GM23338 (cell line): ENCODE data around the gene MUL1. TPM values are rescaled to one million over a fixed set of nuclear protein-coding genes. Genes with fewer than 3 reads are reported as not detected.
"Not testable (repeated sequence)": the region's sequence is repeated elsewhere in the genome, so short reads cannot be mapped to it uniquely, and the experiment has no call there.

Experiments used
- ATAC-seq: fragments of 200-7000 bp; cut with Tn5 transposase; 3 replicates; pipeline ENCODE4 v1.9.1; 2020
- DNase-seq: peaks from one replicate; pipeline ENCODE4 v3.0.0-alpha.2; 2015; ENCODE audit warnings: low spot score
- H2AFZ ChIP-seq: fragments of 200-600 bp; sonication (generic); 2 replicates; pipeline ENCODE4 v1.8.0; 2016; ENCODE audit warnings: antibody characterized with exemption, mild to moderate bottlenecking, moderate library complexity
- H3F3A ChIP-seq: fragments of 200-600 bp; sonication (generic); replicated peaks from 2 replicates; pipeline ENCODE4 v1.8.0; 2017; ENCODE audit warnings: antibody characterized with exemption, mixed run types, low read depth
- H3K27ac ChIP-seq: fragments of 200-600 bp; sonication (generic); 2 replicates; pipeline ENCODE4 v1.6.1; 2016; ENCODE audit warnings: low read depth
- H3K27me3 ChIP-seq: fragments of 200-600 bp; sonication (generic); 2 replicates; pipeline ENCODE4 v1.8.0; 2016; ENCODE audit warnings: mild to moderate bottlenecking, mixed run types, moderate library complexity; ENCODE audit not compliant: insufficient read depth
- H3K36me3 ChIP-seq: fragments of 200-600 bp; sonication (generic); 2 replicates; pipeline ENCODE4 v1.8.0; 2016; ENCODE audit warnings: mild to moderate bottlenecking; ENCODE audit not compliant: insufficient read depth
- H3K4me1 ChIP-seq: fragments of 200-600 bp; sonication (generic); 2 replicates; pipeline ENCODE4 v1.8.0; 2016; ENCODE audit warnings: mild to moderate bottlenecking, moderate library complexity; ENCODE audit not compliant: insufficient read depth
- H3K4me2 ChIP-seq: fragments of 200-600 bp; sonication (generic); 2 replicates; pipeline ENCODE4 v1.7.1; 2017; ENCODE audit warnings: mixed run types
- H3K4me3 ChIP-seq: fragments of 200-600 bp; sonication (generic); 2 replicates; pipeline ENCODE4 v1.6.1; 2016; ENCODE audit warnings: mixed run types
- H3K79me2 ChIP-seq: fragments of 200-600 bp; sonication (generic); replicated peaks from 2 replicates; pipeline ENCODE4 v1.8.0; 2017; ENCODE audit warnings: mild to moderate bottlenecking; ENCODE audit not compliant: insufficient read depth
- H3K9me2 ChIP-seq: fragments of 200-600 bp; sonication (generic); 2 replicates; pipeline ENCODE4 v1.8.0; 2017; ENCODE audit not compliant: insufficient read depth
- H4K20me1 ChIP-seq: fragments of 200-600 bp; sonication (generic); replicated peaks from 2 replicates; pipeline ENCODE4 v1.8.0; 2017; ENCODE audit warnings: mild to moderate bottlenecking; ENCODE audit not compliant: insufficient read depth
- H3K27ac Mint-ChIP-seq: 2 replicates; pipeline ENCODE4 v1.8.0; 2020; ENCODE audit warnings: inconsistent platforms, mild to moderate bottlenecking, moderate library complexity, mixed read lengths
- H3K27me3 Mint-ChIP-seq: 3 replicates; pipeline ENCODE4 v1.8.0; 2022; ENCODE audit warnings: low read depth, mild to moderate bottlenecking, moderate library complexity, mixed read lengths, inconsistent platforms; ENCODE audit not compliant: insufficient read depth, poor library complexity
- H3K36me3 Mint-ChIP-seq: 3 replicates; pipeline ENCODE4 v1.8.0; 2021; ENCODE audit warnings: low read depth, mild to moderate bottlenecking, inconsistent platforms, moderate library complexity, mixed read lengths
- H3K4me1 Mint-ChIP-seq: 3 replicates; pipeline ENCODE4 v1.8.0; 2020; ENCODE audit warnings: mild to moderate bottlenecking, inconsistent platforms, mixed read lengths
- H3K4me3 Mint-ChIP-seq: 3 replicates; pipeline ENCODE4 v1.8.0; 2021; ENCODE audit warnings: moderate library complexity, mild to moderate bottlenecking, inconsistent platforms, mixed read lengths
- H3K9me3 Mint-ChIP-seq: 3 replicates; pipeline ENCODE4 v1.8.0; 2020; ENCODE audit warnings: moderate library complexity, mild to moderate bottlenecking, inconsistent platforms, mixed read lengths
- CTCF ChIP-seq, 2 experiments: fragments of 200-600 bp in 1 of 2; sonication (generic) in 1 of 2; conservative IDR thresholded peaks; 2 replicates each; pipeline versions ENCODE4 v1.5.1 to v1.6.1; 2016 to 2017; ENCODE audit warnings: antibody characterized with exemption in 2 of 2, low read depth in 2 of 2, mild to moderate bottlenecking in 2 of 2, moderate library complexity in 1 of 2
- ETS1 ChIP-seq: IDR thresholded peaks from 2 replicates; pipeline ENCODE4 v1.6.1; 2016; ENCODE audit warnings: antibody characterized with exemption
- EZH2 ChIP-seq: fragments of 200-600 bp; sonication (generic); IDR thresholded peaks from one replicate; pipeline ENCODE4 v1.8.0; 2017; ENCODE audit warnings: antibody characterized with exemption, mild to moderate bottlenecking, low read depth; ENCODE audit not compliant: unreplicated experiment
- JUNB ChIP-seq: IDR thresholded peaks from one replicate; pipeline ENCODE4 v1.6.1; 2016; ENCODE audit warnings: antibody characterized with exemption; ENCODE audit not compliant: unreplicated experiment
- NANOG ChIP-seq: IDR thresholded peaks from 2 replicates; pipeline ENCODE4 v1.6.1; 2016; ENCODE audit warnings: antibody characterized with exemption, borderline replicate concordance
- REST ChIP-seq: IDR thresholded peaks from one replicate; pipeline ENCODE4 v1.6.1; 2018; ENCODE audit warnings: antibody characterized with exemption; ENCODE audit not compliant: unreplicated experiment
- STAT1 ChIP-seq: IDR thresholded peaks from one replicate; pipeline ENCODE4 v1.6.1; 2016; ENCODE audit warnings: antibody characterized with exemption; ENCODE audit not compliant: unreplicated experiment
- ZNF331 ChIP-seq: fragments of 250-450 bp; sonication (Bioruptor Pico); IDR thresholded peaks from 2 replicates; pipeline ENCODE4 v1.5.0; 2020; ENCODE audit warnings: low read depth, mild to moderate bottlenecking, moderate library complexity
- polyA plus RNA-seq: library from polyadenylated mRNA; unstranded; fragments of >200 nt; fragmentation: Nextera tagmentation; extraction: Ambion mirVana; gene quantifications from 2 replicates; pipeline ENCODE4 v1.2.1, GENCODE V29; 2016
- total RNA-seq: library from RNA; depleted of rRNA; stranded (reverse); fragments of >200 nt; shearing (Covaris generic); gene quantifications from 2 replicates; pipeline ENCODE4 v1.2.3, GENCODE V29; 2014

The MUL1 gene
- total and polyA plus RNA-seq, 2 experiments from 2014 or later = 8.9 to 26.2 TPM

- not testable (repeated sequence) for H3K4me2 ChIP-seq, H2AFZ ChIP-seq
Observed at GRCh38 chr1:20496725-20497383, 11.1 kb downstream of the MUL1 start.

GRCh38 chr1:20496241-20496661 lies 11.7 kb downstream of the MUL1 start:
- Mint-ChIP-seq H3K27ac (no peak overlapping the region), H3K9me3 (no peaks in the 10 kb centered on the region), H3K4me3 (no peak overlapping the region), H3K27me3 (peaks cover 4% of the 10 kb centered on the region), H3K4me1 (peaks cover 7% of the 10 kb centered on the region), H3K36me3 (peaks cover 26% of the 10 kb centered on the region)
- peaks cover 1% of the 10 kb centered on the region for H3K36me3 ChIP-seq
- no peaks in the 10 kb centered on the region for H3K9me2 ChIP-seq
- no peaks in the 10 kb centered on the region for H3K79me2 ChIP-seq
- 0 out of 2 replicates have a peak, but pooled peaks cover 5% of the 10 kb centered on the region for H3K27me3 ChIP-seq
- no peak overlapping the region for H2AFZ ChIP-seq
- no peaks in the 10 kb centered on the region for H4K20me1 ChIP-seq
- 0 out of 2 replicates have a peak, but pooled peaks cover 3% of the 10 kb centered on the region for H3F3A ChIP-seq
- ATAC-seq = no peak
- H3K27ac ChIP-seq = no peak overlapping the region
- peaks cover 10% of the 10 kb centered on the region; the same call in 1 of the 2 replicates for H3K4me1 ChIP-seq
- no peak overlapping the region for H3K4me2 ChIP-seq
- DNase-seq = no peak
- no peak overlapping the region for H3K4me3 ChIP-seq
- TF ChIP-seq REST (no peak), STAT1 (no peak), NANOG (no peak), EZH2 (no peak), CTCF (conservative IDR thresholded peaks at IDR 0.05; ENCODE audit: low read depth in 2 of 2) (no peak), ETS1 (no peak), ZNF331 (CRISPR knock-in tag) (no peak), JUNB (no peak)

More at GRCh38 chr1:20496725-20497383, 11.1 kb downstream of the MUL1 start:
- not testable (repeated sequence) for H3F3A ChIP-seq, H4K20me1 ChIP-seq, H3K4me3 Mint-ChIP-seq, H3K36me3 ChIP-seq, H3K4me1 Mint-ChIP-seq, H3K79me2 ChIP-seq, H3K27ac Mint-ChIP-seq, H3K9me3 Mint-ChIP-seq, DNase-seq, H3K27me3 ChIP-seq, H3K4me3 ChIP-seq, H3K9me2 ChIP-seq, H3K27me3 Mint-ChIP-seq, ATAC-seq, H3K27ac ChIP-seq
- H3K36me3 Mint-ChIP-seq = peaks cover 32% of the 10 kb centered on the region
- peaks cover 10% of the 10 kb centered on the region; the same call in 1 of the 2 replicates for H3K4me1 ChIP-seq
